Retina (tissue), 1 donor: ENCODE measurements around the gene BBX.

Source experiments
- DNase-seq: peaks from one replicate; pipeline ENCODE4 v3.0.0-alpha.2; 2016

Gene BBX

GRCh38 chr3:107756649-107757048 lies 233.9 kb downstream of the BBX start:
- DNase-seq, result no peak

- no peak for DNase-seq
Measured at GRCh38 chr3:107757140-107757539, 234.4 kb downstream of the BBX start.

GRCh38 chr3:107760144-107760543 lies 237.4 kb downstream of the BBX start:
- DNase-seq, result no peak

- no peak for DNase-seq
Measured at GRCh38 chr3:107761391-107761790, 238.6 kb downstream of the BBX start.

GRCh38 chr3:107765524-107765923 lies 242.8 kb downstream of the BBX start:
- DNase-seq, result no peak

GRCh38 chr3:107767897-107768605 lies 245.3 kb downstream of the BBX start:
- no peak for DNase-seq

- no peak for DNase-seq
Measured at GRCh38 chr3:107769882-107770281, 247.1 kb downstream of the BBX start.

- DNase-seq, result no peak
Measured at GRCh38 chr3:107772016-107772415, 249.3 kb downstream of the BBX start.

GRCh38 chr3:107775974-107776373 lies 253.2 kb downstream of the BBX start:
- DNase-seq, result peak; percentile 16

- no peak for DNase-seq
Measured at GRCh38 chr3:107781253-107781652, 258.5 kb downstream of the BBX start.

- no peak for DNase-seq
Measured at GRCh38 chr3:107782054-107782453, 259.3 kb downstream of the BBX start.

GRCh38 chr3:107790612-107791011 lies 267.9 kb downstream of the BBX start:
- no peak for DNase-seq

GRCh38 chr3:107791027-107791426 lies 268.3 kb downstream of the BBX start:
- DNase-seq, result no peak

- DNase-seq, result no peak
Measured at GRCh38 chr3:107791450-107791849, 268.7 kb downstream of the BBX start.

- DNase-seq, result no peak
Measured at GRCh38 chr3:107794664-107795443, 272.1 kb downstream of the BBX start.

- no peak for DNase-seq
Measured at GRCh38 chr3:107795514-107796094, 272.8 kb downstream of the BBX start.

- no peak for DNase-seq
Measured at GRCh38 chr3:107796791-107797190, 274.0 kb downstream of the BBX start.

GRCh38 chr3:107797586-107797985 lies 274.8 kb downstream of the BBX start:
- DNase-seq, result no peak

- no peak for DNase-seq
Measured at GRCh38 chr3:107798381-107798780, 275.6 kb downstream of the BBX start.

- no peak for DNase-seq
Measured at GRCh38 chr3:107800710-107801109, 277.9 kb downstream of the BBX start.

- DNase-seq, result no peak
Measured at GRCh38 chr3:107803170-107803569, 280.4 kb downstream of the BBX start.

- DNase-seq, result no peak
Measured at GRCh38 chr3:107806021-107806420, 283.3 kb downstream of the BBX start.

- DNase-seq, result no peak
Measured at GRCh38 chr3:107806536-107806935, 283.8 kb downstream of the BBX start.
